Stomach (tissue), 9 donors: ENCODE results near the gene HEATR5B. TPM values are rescaled to one million over a fixed set of nuclear protein-coding genes. Genes with fewer than 3 reads are reported as not detected.

Experiments used
- DNase-seq, 2 donors: peaks; one replicate each; pipeline versions ENCODE4 v3.0.0 to v3.0.0-alpha.2; 2013 to 2019
- H3K27ac ChIP-seq, 5 donors: fragments of 200-600 bp in 4 of 5; sonication (generic) in 4 of 5; one replicate each; pipeline ENCODE4 v1.5.1; 2013 to 2019; ENCODE audit warnings: mild to moderate bottlenecking in 1 of 5, moderate library complexity in 1 of 5
- H3K27me3 ChIP-seq, 3 donors: fragments of 200-600 bp; sonication (generic); one replicate each; pipeline ENCODE4 v1.5.1; 2017 to 2019; ENCODE audit warnings: mixed run types in 1 of 3
- H3K36me3 ChIP-seq, 4 donors: fragments of 200-600 bp; sonication (generic); 1 replicate in 3 of 4; 2 replicates in 1 of 4; pipeline ENCODE4 v1.5.1; 2016 to 2019
- H3K4me1 ChIP-seq, 4 donors: fragments of 200-600 bp; sonication (generic); one replicate each; pipeline ENCODE4 v1.5.1; 2016 to 2019
- H3K4me3 ChIP-seq, 4 donors: fragments of 200-600 bp; sonication (generic) in 3 of 4; one replicate each; pipeline ENCODE4 v1.5.1; 2016 to 2019; ENCODE audit warnings: mild to moderate bottlenecking in 1 of 4
- H3K9me3 ChIP-seq, 4 donors: fragments of 200-600 bp; sonication (generic); one replicate each; pipeline ENCODE4 v1.5.1; 2016 to 2019
- EP300 ChIP-seq: sonication (generic); formaldehyde crosslinking; IDR thresholded peaks from one replicate; pipeline ENCODE4 v1.6.1; 2017; ENCODE audit warnings: antibody characterized with exemption
- POLR2A ChIP-seq, 4 donors: fragments of 450-650 bp; IDR thresholded peaks; one replicate each; pipeline ENCODE4 v1.6.1; 2016; ENCODE audit warnings: antibody characterized with exemption in 4 of 4, control low read depth in 2 of 4, mild to moderate bottlenecking in 1 of 4, moderate library complexity in 1 of 4
- POLR2AphosphoS5 ChIP-seq, 3 donors: sonication (generic); formaldehyde crosslinking; IDR thresholded peaks; one replicate each; pipeline ENCODE4 v1.6.1; 2016; ENCODE audit warnings: antibody characterized with exemption in 3 of 3
- WGBS, 5 donors: extraction: QIAGEN DNeasy Blood & Tissue Kit in 3 of 5; methylation state at CpG; one replicate each; pipeline versions ENCODE4 v1.1.5 to v1.1.7; 2013 to 2018; 5-methylcytosine and 5-hydroxymethylcytosine counted together
- intact Hi-C: fragments of 100-400 bp; cut with DNase I; formaldehyde crosslinking; loops from one replicate; pipeline ENCODE4 v1.15.1; 2023; ENCODE audit warnings: low total_unique reads
- polyA plus RNA-seq, 3 donors: library from polyadenylated mRNA; stranded (reverse); fragments of 200-250 nt; gene quantifications; one replicate each; pipeline ENCODE4 v1.2.3, GENCODE V29; 2013
- total RNA-seq, 5 donors: library from RNA; depleted of rRNA; stranded (reverse); fragments of >200 nt; gene quantifications; one replicate each; pipeline versions ENCODE4 v1.1.0 to v1.2.3, GENCODE V29; 2014 to 2016
- TF ChIP-seq, protein P1 (sequence below), 7 experiments: fragments of 450-650 bp in 4 of 7; fragments of 200-600 bp in 3 of 7; sonication (generic) in 3 of 7; IDR thresholded peaks; one replicate each; pipeline ENCODE4 v1.5.1; 2016 to 2019; ENCODE audit warnings: antibody characterized with exemption in 7 of 7, control low read depth in 2 of 7, mild to moderate bottlenecking in 1 of 7
- donor health status: healthy with polysubstance abuse.
- donor health status: Bipolar disorder and iron deficiency.
- donor health status: healthy.

Gene HEATR5B
- total and polyA plus RNA-seq, 8 donors, result 3.2 to 95.1 (median 28.0) TPM

DNA sequence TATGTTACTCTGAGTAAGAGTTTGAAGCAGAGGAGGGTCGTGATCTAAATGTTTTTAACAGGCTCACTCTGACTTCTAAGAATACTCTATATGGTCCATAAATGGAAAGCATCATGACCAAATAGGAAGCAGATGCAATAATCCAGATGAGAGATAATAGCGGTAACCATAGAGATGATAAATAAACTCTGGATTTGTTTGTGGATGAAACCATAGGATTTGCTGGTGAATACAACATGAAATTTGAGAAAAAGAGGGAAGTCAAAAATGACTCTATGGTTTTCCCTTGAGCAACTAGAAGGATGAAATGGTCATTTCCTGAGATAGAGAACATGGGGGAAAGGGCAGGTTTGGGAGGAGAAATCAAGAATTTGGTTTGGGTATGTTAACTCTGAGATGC is 3.9 kb downstream of the HEATR5B start:
- H3K27ac ChIP-seq, result peak overlapping the region in 2 of 5 donors; percentile 8 to 30
- 75 to 89% (median 81%) methylated on average over 2 of the region's 2 CpGs for WGBS, 5 donors
- H3K36me3 ChIP-seq, result peaks cover 0 to 52% (median 45%) of the 10 kb centered on the region in 4 donors
- H3K9me3 ChIP-seq, result no peaks in the 10 kb centered on the region
- no peak overlapping the region for H3K4me3 ChIP-seq
- intact Hi-C loops, result no loop called here
- no peak for DNase-seq
- TF ChIP-seq, protein P1, sequence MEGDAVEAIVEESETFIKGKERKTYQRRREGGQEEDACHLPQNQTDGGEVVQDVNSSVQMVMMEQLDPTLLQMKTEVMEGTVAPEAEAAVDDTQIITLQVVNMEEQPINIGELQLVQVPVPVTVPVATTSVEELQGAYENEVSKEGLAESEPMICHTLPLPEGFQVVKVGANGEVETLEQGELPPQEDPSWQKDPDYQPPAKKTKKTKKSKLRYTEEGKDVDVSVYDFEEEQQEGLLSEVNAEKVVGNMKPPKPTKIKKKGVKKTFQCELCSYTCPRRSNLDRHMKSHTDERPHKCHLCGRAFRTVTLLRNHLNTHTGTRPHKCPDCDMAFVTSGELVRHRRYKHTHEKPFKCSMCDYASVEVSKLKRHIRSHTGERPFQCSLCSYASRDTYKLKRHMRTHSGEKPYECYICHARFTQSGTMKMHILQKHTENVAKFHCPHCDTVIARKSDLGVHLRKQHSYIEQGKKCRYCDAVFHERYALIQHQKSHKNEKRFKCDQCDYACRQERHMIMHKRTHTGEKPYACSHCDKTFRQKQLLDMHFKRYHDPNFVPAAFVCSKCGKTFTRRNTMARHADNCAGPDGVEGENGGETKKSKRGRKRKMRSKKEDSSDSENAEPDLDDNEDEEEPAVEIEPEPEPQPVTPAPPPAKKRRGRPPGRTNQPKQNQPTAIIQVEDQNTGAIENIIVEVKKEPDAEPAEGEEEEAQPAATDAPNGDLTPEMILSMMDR (IDR thresholded peaks at IDR 0.05), result no peak
- no peak for TF ChIP-seq POLR2AphosphoS5 (IDR thresholded peaks at IDR 0.05)
- TF ChIP-seq POLR2A (IDR thresholded peaks at IDR 0.05), result no peak
- TF ChIP-seq EP300, result no peak
- peaks cover 20 to 46% (median 41%) of the 10 kb centered on the region in 4 donors for H3K4me1 ChIP-seq
- H3K27me3 ChIP-seq, result no peaks in the 10 kb centered on the region

DNA sequence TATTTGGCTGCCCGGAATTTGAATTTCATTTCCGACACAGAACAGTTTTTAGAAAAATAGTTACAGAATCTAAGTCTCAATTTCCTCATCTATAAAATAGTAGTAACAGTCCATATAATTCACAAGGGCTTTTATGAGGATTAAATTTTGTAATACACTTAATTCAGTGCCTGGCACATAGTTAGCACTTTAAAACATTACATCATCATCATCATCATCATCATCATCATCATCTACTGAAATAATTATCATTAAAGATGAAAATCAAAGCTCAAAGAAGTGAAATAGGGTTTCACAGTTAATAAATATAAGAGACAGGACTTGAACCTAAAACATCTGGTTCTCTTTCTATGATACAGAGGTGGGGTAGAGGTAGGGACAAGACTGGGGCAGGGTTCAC is 13.2 kb downstream of the HEATR5B start:
- peaks cover 0 to 93% (median 89%) of the 10 kb centered on the region in 4 donors for H3K36me3 ChIP-seq
- no peaks in the 10 kb centered on the region for H3K27me3 ChIP-seq
- TF ChIP-seq POLR2AphosphoS5 (IDR thresholded peaks at IDR 0.05) (no peak), EP300 (no peak), POLR2A (IDR thresholded peaks at IDR 0.05) (no peak)
- TF ChIP-seq, protein P1 (IDR thresholded peaks at IDR 0.05), result no peak
- H3K4me3 ChIP-seq, result no peak overlapping the region
- no peak overlapping the region for H3K27ac ChIP-seq
- 93 to 99% (median 97%) methylated on average over 2 of the region's 2 CpGs for WGBS, 5 donors
- intact Hi-C loops, result no loop called here
- DNase-seq, result no peak
- no peaks in the 10 kb centered on the region for H3K9me3 ChIP-seq
- H3K4me1 ChIP-seq, result no peaks in the 10 kb centered on the region

DNA sequence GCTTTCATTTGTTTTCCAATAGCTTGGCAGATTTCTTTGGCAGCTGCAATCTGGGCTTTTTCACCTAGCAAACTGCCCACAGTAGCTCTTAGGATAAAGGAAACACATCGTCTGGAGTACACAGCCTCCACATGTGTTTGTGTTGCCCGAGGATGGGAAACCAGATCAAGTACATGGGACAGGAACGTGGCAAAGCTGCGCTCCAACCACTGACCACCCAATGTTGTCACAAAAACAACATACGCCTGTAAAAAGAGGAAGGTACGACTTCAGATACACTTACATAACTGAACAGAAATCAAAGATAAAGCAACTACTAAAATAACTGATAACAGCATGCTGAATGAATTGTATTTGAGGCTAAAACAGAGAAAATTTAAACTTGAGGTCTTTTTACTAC is 15.5 kb downstream of the HEATR5B start:
- Histone ChIP-seq H3K4me1 (no peaks in the 10 kb centered on the region), H3K36me3 (peaks cover 10 to 95% (median 89%) of the 10 kb centered on the region in 4 donors), H3K4me3 (no peak overlapping the region), H3K27me3 (no peaks in the 10 kb centered on the region), H3K27ac (no peak overlapping the region), H3K9me3 (no peaks in the 10 kb centered on the region)
- DNase-seq, result no peak
- intact Hi-C loops, result no loop called here
- TF ChIP-seq, protein P1 (IDR thresholded peaks at IDR 0.05), result no peak
- TF ChIP-seq POLR2AphosphoS5 (IDR thresholded peaks at IDR 0.05) (no peak), POLR2A (IDR thresholded peaks at IDR 0.05) (no peak), EP300 (no peak)
- 80 to 90% (median 83%) methylated on average over 6 of the region's 6 CpGs for WGBS, 5 donors

DNA sequence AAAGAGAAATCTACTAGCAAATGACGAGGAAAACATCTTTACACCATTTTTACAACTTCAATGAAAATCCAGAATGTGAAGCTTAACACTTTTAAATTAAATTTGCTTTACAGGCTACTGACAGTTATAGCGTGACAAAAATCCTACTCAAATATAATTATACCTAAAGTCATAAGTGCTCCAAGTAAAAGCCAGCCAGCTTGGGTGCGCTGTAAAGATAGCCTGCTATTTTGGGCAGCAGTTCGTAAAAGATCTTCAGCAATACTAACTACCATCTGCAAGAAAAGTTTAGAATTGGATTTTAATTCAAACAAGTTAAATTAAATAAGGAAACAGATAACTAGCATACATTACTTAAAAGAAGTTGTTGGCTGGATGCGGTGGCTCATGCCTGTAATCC is 22.4 kb downstream of the HEATR5B start:
- no peak for TF ChIP-seq POLR2AphosphoS5 (IDR thresholded peaks at IDR 0.05)
- no peak for TF ChIP-seq POLR2A (IDR thresholded peaks at IDR 0.05)
- TF ChIP-seq, protein P1 (IDR thresholded peaks at IDR 0.05), result no peak
- TF ChIP-seq EP300, result no peak
- H3K4me1 ChIP-seq, result no peaks in the 10 kb centered on the region
- no peak overlapping the region for H3K4me3 ChIP-seq
- H3K9me3 ChIP-seq, result no peaks in the 10 kb centered on the region
- no peaks in the 10 kb centered on the region for H3K27me3 ChIP-seq
- peaks cover 46 to 100% (median 99%) of the 10 kb centered on the region in 4 donors for H3K36me3 ChIP-seq
- intact Hi-C loops, result no loop called here
- 93 to 100% (median 96%) methylated on average over 5 of the region's 5 CpGs for WGBS, 5 donors
- DNase-seq, result no peak
- no peak overlapping the region for H3K27ac ChIP-seq
